T47D (cell line): ENCODE measurements around the gene MCF2.
A peak's percentile ranks its signal among the peaks of the same experiment; 100 is the strongest.

ENCODE experiments used
- DNase-seq, 2 experiments: peaks; one replicate each; pipeline versions ENCODE4 v3.0.0 to v3.0.0-alpha.2; 2011 to 2012; ENCODE audit warnings: low read depth in 1 of 2, low spot score in 1 of 2
- JUND ChIP-seq: IDR thresholded peaks from 2 replicates; pipeline ENCODE4 v1.6.1; 2012; ENCODE audit warnings: low read depth
- in situ Hi-C: cut with HindIII; loops from 2 replicates; pipeline ENCODE4 v1.10.0; 2016; ENCODE audit warnings: low sequenced_read_pairs, low pct_unique_long_range_greater_than_20kb

The MCF2 gene

DNA sequence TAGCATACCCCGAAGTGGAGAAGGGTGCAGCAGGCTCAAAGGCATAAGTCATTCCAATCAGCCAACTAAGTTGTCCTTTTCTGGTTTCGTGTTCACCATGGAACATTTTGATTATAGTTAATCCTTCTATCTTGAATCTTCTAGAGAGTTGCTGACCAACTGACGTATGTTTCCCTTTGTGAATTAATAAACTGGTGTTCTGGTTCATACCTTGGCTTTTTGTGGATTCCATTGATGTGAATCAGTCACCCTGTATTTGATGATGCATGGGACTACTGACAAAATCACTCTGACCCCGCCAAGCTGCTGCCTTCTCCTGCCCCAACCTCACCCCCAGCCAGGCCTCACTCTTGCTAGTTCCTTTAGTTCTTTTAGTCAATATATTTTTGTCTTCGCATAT is 144.7 kb downstream of the MCF2 start:
- no peak for DNase-seq

DNA sequence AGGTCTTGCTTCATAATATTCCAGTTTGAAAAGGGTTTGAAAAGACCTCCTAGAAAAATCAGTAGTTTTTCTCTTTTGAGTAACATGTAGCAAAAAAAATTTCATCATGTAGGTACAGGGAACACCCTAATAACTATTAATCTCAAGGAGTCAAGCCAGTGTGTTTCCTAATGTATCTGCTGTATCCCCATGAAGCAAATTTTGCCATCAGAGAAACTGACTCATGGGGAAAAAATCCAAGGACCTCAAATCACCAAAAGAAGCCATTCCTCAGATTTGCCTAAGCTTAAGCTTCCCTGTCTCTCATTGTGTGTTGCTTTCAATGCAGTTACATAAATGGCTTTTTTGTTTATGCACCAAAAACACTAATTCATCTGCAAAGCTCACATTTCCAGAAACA is 147.7 kb downstream of the MCF2 start:
- TF ChIP-seq JUND: no peak
- no peak for DNase-seq
- in situ Hi-C loops: no loop called here

More for the DNA sequence above, 144.7 kb downstream of the MCF2 start:
- in situ Hi-C loops: no loop called here
- no peak for TF ChIP-seq JUND

DNA sequence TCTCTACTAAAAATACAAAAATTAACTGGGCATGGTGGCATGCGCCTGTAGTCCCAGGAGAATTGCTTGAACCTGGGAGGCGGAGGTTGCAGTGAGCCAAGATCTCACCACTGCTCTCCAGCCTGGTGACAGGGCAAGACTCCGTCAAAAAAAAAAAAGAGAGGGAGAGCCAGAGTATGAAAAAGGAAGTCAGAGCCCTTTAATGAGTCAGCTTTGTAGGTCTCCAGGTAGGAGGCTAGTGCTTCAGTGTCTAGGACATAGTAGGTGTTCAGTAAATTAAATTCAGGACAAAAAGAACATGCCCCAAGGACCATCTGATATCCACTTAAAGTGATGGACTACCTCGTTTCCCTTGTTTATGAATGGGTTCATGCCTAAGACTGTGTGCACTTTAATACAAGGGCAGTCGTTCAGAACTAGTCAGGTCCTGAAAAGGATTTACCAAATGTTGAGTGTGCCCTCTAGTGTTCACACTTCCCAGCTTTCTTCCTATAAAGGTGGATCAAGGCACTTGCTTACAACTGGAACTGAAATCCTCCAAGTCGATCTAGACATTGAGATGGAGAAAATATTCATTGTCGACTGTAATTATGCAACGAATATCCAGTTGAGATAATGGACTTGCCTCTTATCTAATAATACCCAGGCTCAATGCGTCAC is 148.5 kb downstream of the MCF2 start:
- in situ Hi-C loops: no loop called here
- TF ChIP-seq JUND: no peak
- peak; percentile 2 to 66 for DNase-seq

DNA sequence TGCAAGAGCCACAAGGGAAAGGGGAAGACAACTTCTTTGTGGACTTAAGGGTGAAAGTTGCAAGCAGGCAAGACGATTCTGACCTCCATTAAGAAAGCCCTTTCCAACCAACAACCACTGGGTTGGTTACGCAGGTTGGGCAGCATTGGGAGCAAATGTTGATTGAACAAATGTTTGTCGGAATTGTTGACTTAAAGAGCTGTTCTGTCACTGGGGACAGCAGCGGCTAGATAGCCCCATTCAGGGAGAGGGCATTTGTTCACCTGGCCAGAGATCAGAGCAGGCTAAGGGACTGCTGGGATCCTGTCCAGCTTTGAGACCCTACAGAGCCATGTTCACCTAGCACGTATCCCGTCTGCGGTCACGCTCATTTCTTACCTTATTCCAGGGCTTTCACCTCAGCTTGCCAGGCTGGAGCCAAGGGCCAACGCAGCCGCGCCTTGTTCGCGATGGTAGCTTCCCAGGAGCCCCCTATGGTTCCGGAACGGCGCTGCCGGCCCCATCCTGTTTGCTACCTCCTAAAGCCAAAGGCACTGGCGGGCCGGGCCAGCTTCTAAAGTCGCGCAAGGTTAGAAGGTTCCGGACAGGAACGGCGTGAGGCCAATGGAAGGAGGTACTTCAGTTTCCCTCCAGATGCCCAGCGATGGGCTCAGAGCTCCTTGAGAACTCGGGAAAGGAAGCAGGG is 152.8 kb downstream of the MCF2 start:
- in situ Hi-C loops: no loop called here
- peak in 1 of 2 experiments; percentile 18 for DNase-seq
- no peak for TF ChIP-seq JUND

DNA sequence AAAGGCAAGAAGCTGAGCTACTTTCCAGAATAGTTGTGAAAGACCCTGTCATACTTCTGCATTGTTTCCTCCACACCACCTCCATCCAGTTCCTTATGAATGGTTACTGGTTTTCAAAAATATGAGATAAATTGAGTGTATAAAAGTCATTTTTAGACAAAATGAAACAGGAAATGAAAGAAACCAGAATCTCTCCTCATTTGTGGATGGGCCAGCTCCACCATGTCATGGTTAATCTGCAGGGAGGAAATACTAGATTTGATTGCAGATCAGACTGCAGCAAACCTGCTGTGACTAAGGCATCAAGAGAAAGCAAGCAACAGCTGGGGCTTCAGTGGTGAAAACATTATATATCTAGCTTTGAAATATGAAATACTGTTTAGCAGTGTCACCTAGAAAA is 153.6 kb downstream of the MCF2 start:
- no peak for TF ChIP-seq JUND
- DNase-seq: no peak
- in situ Hi-C loops: no loop called here

DNA sequence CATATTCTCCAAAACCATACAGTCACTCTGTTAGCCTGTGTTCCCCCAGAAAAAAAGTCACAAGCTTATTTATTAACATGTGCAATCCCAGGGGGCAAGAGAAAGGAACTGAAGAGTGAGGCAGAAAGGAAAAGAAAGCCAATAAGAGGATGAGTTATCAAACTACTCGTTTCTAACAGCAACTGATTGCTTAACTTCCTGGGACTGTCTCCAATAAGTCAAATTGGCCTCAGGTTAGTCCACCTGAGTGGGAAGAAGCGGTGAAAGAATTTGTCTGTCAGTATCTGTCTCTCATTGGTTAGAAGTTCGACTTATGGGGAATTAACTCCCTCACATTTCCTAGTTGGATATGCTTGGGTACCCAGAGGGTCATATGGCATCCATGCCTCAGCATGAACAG is 163.4 kb downstream of the MCF2 start:
- TF ChIP-seq JUND: no peak
- DNase-seq: no peak
- in situ Hi-C loops: no loop called here

DNA sequence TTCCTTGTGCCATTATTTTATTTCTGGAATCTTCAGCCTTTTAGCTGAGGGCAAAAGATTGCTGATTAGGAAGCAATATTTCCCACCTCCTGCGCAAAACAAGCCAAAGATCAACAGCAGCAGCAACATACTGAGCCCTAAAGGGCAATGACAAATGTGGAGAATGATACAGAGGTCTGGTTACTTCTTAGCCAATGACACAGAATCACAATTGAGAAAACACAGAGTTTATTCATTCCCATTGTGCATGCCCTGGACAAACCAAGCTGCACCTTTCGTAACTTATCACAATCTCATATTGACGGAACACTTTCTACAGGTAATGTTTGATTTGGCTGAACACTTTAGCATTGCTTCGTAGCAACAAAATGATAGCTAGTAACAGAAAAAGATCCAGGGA is 164.0 kb downstream of the MCF2 start:
- no peak for TF ChIP-seq JUND
- in situ Hi-C loops: no loop called here
- DNase-seq: no peak

DNA sequence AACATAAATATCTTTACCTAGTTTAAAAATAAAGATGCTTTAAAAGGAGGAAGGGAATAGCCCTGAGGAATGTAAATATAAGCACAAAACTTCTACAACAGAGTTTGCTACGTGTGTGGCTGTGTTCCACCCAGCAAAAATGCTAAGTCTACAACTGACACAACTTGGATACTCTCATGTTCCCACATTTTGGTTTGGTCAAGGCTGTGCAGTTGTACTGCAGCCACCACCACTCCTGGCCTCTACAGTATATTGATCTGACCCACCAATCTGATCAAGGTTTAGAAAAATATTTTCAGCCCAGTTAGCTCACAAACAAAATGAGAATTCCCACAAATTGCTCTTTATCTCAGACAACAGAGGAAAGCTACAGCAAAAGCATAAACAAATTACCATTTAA is 165.3 kb downstream of the MCF2 start:
- in situ Hi-C loops: no loop called here
- no peak for TF ChIP-seq JUND

DNA sequence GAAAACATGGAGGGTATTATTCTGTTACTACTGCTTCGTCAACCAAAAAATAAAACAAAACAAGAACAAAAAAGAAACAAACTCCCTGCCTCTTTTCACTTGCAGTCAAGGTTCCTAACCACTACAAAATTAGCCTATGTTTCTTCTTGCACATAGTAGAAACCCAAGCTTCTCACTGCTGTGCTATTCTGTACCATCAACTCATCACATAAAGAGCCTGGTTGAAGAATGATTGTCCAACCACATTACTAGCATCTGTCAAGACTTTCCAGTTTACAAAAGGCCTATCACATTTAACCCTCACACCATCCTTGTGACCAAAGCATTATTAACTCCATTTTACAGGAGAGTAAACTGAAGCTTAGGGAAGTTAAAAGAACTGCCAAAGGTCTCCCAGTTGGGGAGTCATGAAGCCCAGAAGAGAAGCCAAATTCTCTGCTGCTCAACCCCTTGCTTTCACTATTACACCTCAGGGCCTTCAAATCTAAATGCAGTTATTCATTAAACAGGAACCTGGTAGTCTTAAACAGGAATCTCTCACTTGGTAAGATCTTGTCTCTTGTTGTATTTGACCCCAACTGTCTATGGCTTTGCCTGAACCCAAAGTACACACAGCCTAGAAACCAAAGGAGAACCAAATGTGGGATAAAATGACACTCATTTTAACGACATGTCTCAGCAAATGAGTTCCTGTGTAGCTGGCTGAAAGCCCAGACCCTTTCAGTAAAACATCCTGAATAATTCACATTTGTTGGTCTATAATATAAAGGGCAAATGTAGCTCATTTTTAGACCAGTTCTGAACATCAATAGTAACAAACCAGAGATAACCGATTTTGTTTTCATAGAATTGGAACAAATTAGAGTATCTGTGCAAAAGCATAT is 168.8 kb downstream of the MCF2 start:
- DNase-seq: no peak
- in situ Hi-C loops: no loop called here
- no peak for TF ChIP-seq JUND

More for the DNA sequence above, 165.3 kb downstream of the MCF2 start:
- no peak for DNase-seq

DNA sequence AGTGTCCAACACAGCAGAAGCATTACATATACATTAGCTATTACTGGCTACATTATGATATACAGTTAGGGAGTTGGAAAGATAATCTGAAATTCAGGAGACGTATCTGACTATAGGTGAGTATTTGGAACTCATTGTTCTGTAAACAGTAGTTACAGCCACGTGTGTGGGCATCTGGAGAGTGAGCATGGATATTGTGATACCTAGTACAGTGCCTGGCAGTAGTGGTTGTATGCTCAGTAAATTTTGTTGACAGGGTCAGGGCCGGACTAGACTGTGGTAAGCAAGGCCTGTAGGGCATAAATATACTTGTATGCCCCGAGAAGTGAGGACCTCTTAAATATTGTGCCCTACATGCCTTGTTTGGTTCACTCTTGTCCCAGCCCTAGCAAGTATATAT is 174.5 kb downstream of the MCF2 start:
- in situ Hi-C loops: no loop called here
- TF ChIP-seq JUND: no peak
- no peak for DNase-seq

DNA sequence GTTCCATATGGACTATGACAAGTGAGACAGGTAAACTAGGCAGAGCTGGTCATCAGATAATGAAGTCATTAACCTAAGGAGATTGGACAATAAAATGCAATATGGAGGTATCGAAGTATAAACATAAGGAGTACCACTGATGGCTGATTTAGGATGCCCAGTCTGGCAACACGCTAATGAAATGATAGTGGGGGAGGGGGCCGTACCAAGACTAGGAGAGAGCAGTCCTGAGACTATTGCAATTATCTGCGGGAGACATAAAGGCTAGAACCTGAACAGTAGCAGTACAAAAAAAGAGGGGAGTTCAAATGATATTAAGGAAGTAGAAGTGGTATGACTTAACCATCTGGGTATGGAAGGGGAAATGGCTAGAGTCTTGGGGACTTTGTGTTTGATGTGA is 175.1 kb downstream of the MCF2 start:
- in situ Hi-C loops: no loop called here
- no peak for TF ChIP-seq JUND
- no peak for DNase-seq
